Measurements from ENCODE around the gene RPS27.

DNA sequence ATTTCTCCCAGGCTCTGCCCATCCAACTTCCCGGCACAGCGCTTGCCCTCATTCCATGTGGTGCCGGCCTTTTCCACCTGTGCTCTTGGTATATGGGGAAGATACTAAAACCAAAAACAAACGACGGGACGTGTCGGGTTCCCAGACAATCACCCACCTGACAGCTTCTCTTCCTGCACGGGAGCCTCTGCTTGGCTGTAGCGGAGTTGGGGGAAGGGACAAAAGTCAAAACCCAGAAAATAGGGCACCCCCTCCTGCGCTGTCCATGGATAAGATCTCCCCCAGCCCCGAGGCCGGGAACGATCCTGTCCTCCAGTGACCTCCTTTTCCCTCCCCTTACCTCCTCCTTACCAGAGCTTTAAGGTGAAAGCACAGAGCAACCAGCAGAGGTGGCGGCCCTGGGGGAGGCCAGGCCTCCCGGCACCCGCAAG, 13.7 kb upstream of the RPS27 start:
- no peak for TF ChIP-seq YY1 (IDR thresholded peaks at IDR 0.05; ENCODE audit: insufficient read depth, insufficient read length)
- TF ChIP-seq ZNF274 (IDR thresholded peaks at IDR 0.05; ENCODE audit: low read depth, low read length): no peak

Data from NT2/D1 (cell line).